Activated naive CD8-positive, alpha-beta T cell (primary cell): ENCODE results near the gene UNC45B.
"Not testable (repeated sequence)": the region's sequence is repeated elsewhere in the genome, so short reads cannot be mapped to it uniquely, and the experiment has no call there.

ENCODE experiments used
- H3K27ac Mint-ChIP-seq: one replicate; pipeline ENCODE4 v1.8.0; 2021; ENCODE audit warnings: mixed read lengths
- H3K27me3 Mint-ChIP-seq: one replicate; pipeline ENCODE4 v1.8.0; 2021; ENCODE audit warnings: mixed read lengths
- H3K36me3 Mint-ChIP-seq: one replicate; pipeline ENCODE4 v1.8.0; 2021; ENCODE audit warnings: mixed read lengths
- H3K4me1 Mint-ChIP-seq: one replicate; pipeline ENCODE4 v1.8.0; 2021; ENCODE audit warnings: low read depth, mixed read lengths
- H3K4me3 Mint-ChIP-seq: one replicate; pipeline ENCODE4 v1.8.0; 2021; ENCODE audit warnings: mild to moderate bottlenecking, mixed read lengths
- H3K9me3 Mint-ChIP-seq: one replicate; pipeline ENCODE4 v1.8.0; 2021; ENCODE audit warnings: low read depth, mixed read lengths

Gene UNC45B

GRCh38 chr17:35174835-35175334, 27.3 kb downstream of the UNC45B start:
- Mint-ChIP-seq H3K4me1 (peaks cover 65% of the 10 kb centered on the region), H3K27ac (no peak overlapping the region), H3K9me3 (no peaks in the 10 kb centered on the region), H3K4me3 (no peak overlapping the region), H3K27me3 (no peaks in the 10 kb centered on the region), H3K36me3 (no peaks in the 10 kb centered on the region)

GRCh38 chr17:35175638-35176415, 28.2 kb downstream of the UNC45B start:
- H3K4me1 Mint-ChIP-seq: peaks cover 66% of the 10 kb centered on the region
- no peak overlapping the region for H3K27ac Mint-ChIP-seq
- no peaks in the 10 kb centered on the region for H3K9me3 Mint-ChIP-seq
- H3K36me3 Mint-ChIP-seq: no peaks in the 10 kb centered on the region
- H3K27me3 Mint-ChIP-seq: no peaks in the 10 kb centered on the region
- no peak overlapping the region for H3K4me3 Mint-ChIP-seq

GRCh38 chr17:35176897-35177296, 29.3 kb downstream of the UNC45B start:
- H3K27ac Mint-ChIP-seq: peak overlapping the region; percentile 78

GRCh38 chr17:35179379-35179778, 31.8 kb downstream of the UNC45B start:
- not testable (repeated sequence) for H3K9me3 Mint-ChIP-seq, H3K4me3 Mint-ChIP-seq, H3K27me3 Mint-ChIP-seq, H3K36me3 Mint-ChIP-seq
- peak overlapping the region; percentile 50 for H3K27ac Mint-ChIP-seq
- peaks cover 68% of the 10 kb centered on the region for H3K4me1 Mint-ChIP-seq

More at GRCh38 chr17:35176897-35177296, 29.3 kb downstream of the UNC45B start:
- Mint-ChIP-seq H3K9me3 (no peaks in the 10 kb centered on the region), H3K4me1 (peaks cover 62% of the 10 kb centered on the region), H3K36me3 (no peaks in the 10 kb centered on the region), H3K27me3 (no peaks in the 10 kb centered on the region), H3K4me3 (no peak overlapping the region)

GRCh38 chr17:35183332-35183731, 35.7 kb downstream of the UNC45B start:
- no peak overlapping the region for H3K27ac Mint-ChIP-seq
- H3K4me3 Mint-ChIP-seq: no peak overlapping the region
- peaks cover 64% of the 10 kb centered on the region for H3K4me1 Mint-ChIP-seq
- no peaks in the 10 kb centered on the region for H3K27me3 Mint-ChIP-seq
- peaks cover 2% of the 10 kb centered on the region for H3K36me3 Mint-ChIP-seq
- no peaks in the 10 kb centered on the region for H3K9me3 Mint-ChIP-seq

GRCh38 chr17:35184274-35184673, 36.7 kb downstream of the UNC45B start:
- Mint-ChIP-seq H3K9me3 (no peaks in the 10 kb centered on the region), H3K27ac (no peak overlapping the region), H3K27me3 (no peaks in the 10 kb centered on the region), H3K4me3 (no peak overlapping the region), H3K36me3 (peaks cover 2% of the 10 kb centered on the region), H3K4me1 (peaks cover 64% of the 10 kb centered on the region)

GRCh38 chr17:35185849-35186248, 38.2 kb downstream of the UNC45B start:
- Mint-ChIP-seq H3K9me3 (no peaks in the 10 kb centered on the region), H3K27ac (no peak overlapping the region), H3K4me1 (peaks cover 77% of the 10 kb centered on the region), H3K27me3 (no peaks in the 10 kb centered on the region), H3K4me3 (no peak overlapping the region), H3K36me3 (peaks cover 2% of the 10 kb centered on the region)

- Mint-ChIP-seq H3K9me3 (no peaks in the 10 kb centered on the region), H3K4me3 (no peak overlapping the region), H3K36me3 (no peaks in the 10 kb centered on the region), H3K4me1 (peaks cover 86% of the 10 kb centered on the region), H3K27ac (no peak overlapping the region), H3K27me3 (no peaks in the 10 kb centered on the region)
Observed at GRCh38 chr17:35187481-35187880, 39.9 kb downstream of the UNC45B start.

- H3K27ac Mint-ChIP-seq: peak overlapping the region; percentile 82
- no peaks in the 10 kb centered on the region for H3K36me3 Mint-ChIP-seq
- peaks cover 87% of the 10 kb centered on the region for H3K4me1 Mint-ChIP-seq
- peak overlapping the region; percentile 58 for H3K4me3 Mint-ChIP-seq
- H3K9me3 Mint-ChIP-seq: no peaks in the 10 kb centered on the region
- H3K27me3 Mint-ChIP-seq: no peaks in the 10 kb centered on the region
Observed at GRCh38 chr17:35188111-35188510, 40.5 kb downstream of the UNC45B start.

- H3K36me3 Mint-ChIP-seq: no peaks in the 10 kb centered on the region
- H3K27me3 Mint-ChIP-seq: no peaks in the 10 kb centered on the region
- peaks cover 82% of the 10 kb centered on the region for H3K4me1 Mint-ChIP-seq
- H3K27ac Mint-ChIP-seq: peak overlapping the region; percentile 66
- peak overlapping the region; percentile 73 for H3K4me3 Mint-ChIP-seq
- no peaks in the 10 kb centered on the region for H3K9me3 Mint-ChIP-seq
Observed at GRCh38 chr17:35189291-35189690, 41.7 kb downstream of the UNC45B start.

- H3K4me3 Mint-ChIP-seq: no peak overlapping the region
- H3K4me1 Mint-ChIP-seq: peaks cover 70% of the 10 kb centered on the region
Observed at GRCh38 chr17:35191001-35191695, 43.5 kb downstream of the UNC45B start.

GRCh38 chr17:35192708-35193107, 45.1 kb downstream of the UNC45B start:
- Mint-ChIP-seq H3K4me3 (peak overlapping the region; percentile 77), H3K4me1 (peaks cover 59% of the 10 kb centered on the region), H3K27ac (peak overlapping the region; percentile 91)

More at GRCh38 chr17:35191001-35191695, 43.5 kb downstream of the UNC45B start:
- Mint-ChIP-seq H3K9me3 (no peaks in the 10 kb centered on the region), H3K36me3 (no peaks in the 10 kb centered on the region), H3K27me3 (no peaks in the 10 kb centered on the region), H3K27ac (no peak overlapping the region)

GRCh38 chr17:35194001-35194400, 46.4 kb downstream of the UNC45B start, which contains the start of gene SLC35G3:
Gene SLC35G3, minus strand, starts transcription at chr17:35194393. Its CDS starts 86 bp downstream, at chr17:35194307.
- not testable (repeated sequence) for H3K9me3 Mint-ChIP-seq, H3K36me3 Mint-ChIP-seq, H3K27me3 Mint-ChIP-seq
- peaks cover 46% of the 10 kb centered on the region for H3K4me1 Mint-ChIP-seq
- H3K4me3 Mint-ChIP-seq: peak within 1 kb of the TSS; percentile 77
- peak within 1 kb of the TSS; percentile 91 for H3K27ac Mint-ChIP-seq

More at GRCh38 chr17:35192708-35193107, 45.1 kb downstream of the UNC45B start:
- no peaks in the 10 kb centered on the region for H3K36me3 Mint-ChIP-seq
- no peaks in the 10 kb centered on the region for H3K9me3 Mint-ChIP-seq
- no peaks in the 10 kb centered on the region for H3K27me3 Mint-ChIP-seq

- H3K4me1 Mint-ChIP-seq: peaks cover 37% of the 10 kb centered on the region
- not testable (repeated sequence) for H3K27ac Mint-ChIP-seq, H3K9me3 Mint-ChIP-seq, H3K27me3 Mint-ChIP-seq, H3K4me3 Mint-ChIP-seq, H3K36me3 Mint-ChIP-seq
Observed at GRCh38 chr17:35195062-35195461, 47.4 kb downstream of the UNC45B start.

GRCh38 chr17:35202582-35202981, 55.0 kb downstream of the UNC45B start:
- not testable (repeated sequence) for H3K9me3 Mint-ChIP-seq, H3K27ac Mint-ChIP-seq
- peaks cover 11% of the 10 kb centered on the region for H3K4me1 Mint-ChIP-seq

More at GRCh38 chr17:35202582-35202981, 55.0 kb downstream of the UNC45B start:
- not testable (repeated sequence) for H3K27me3 Mint-ChIP-seq, H3K4me3 Mint-ChIP-seq, H3K36me3 Mint-ChIP-seq
